SK-N-SH (cell line): ENCODE results near the gene IL3.

ENCODE experiments used
- CTCF ChIP-seq: fragments of 200-600 bp; sonication (generic); IDR thresholded peaks from 2 replicates; pipeline ENCODE4 v1.6.1; 2017; ENCODE audit warnings: antibody characterized with exemption, mild to moderate bottlenecking, moderate library complexity
- ELF1 ChIP-seq: IDR thresholded peaks from 2 replicates; pipeline ENCODE4 v1.4.0; 2012
- EP300 ChIP-seq, 2 experiments: IDR thresholded peaks; 2 replicates each; pipeline versions ENCODE4 v1.4.0 to v1.6.1; 2012; ENCODE audit warnings: borderline replicate concordance in 1 of 2, low read depth in 1 of 2, low read length in 1 of 2
- EZH2phosphoT487 ChIP-seq: fragments of 200-600 bp; sonication (generic); IDR thresholded peaks from 2 replicates; pipeline ENCODE4 v1.6.1; 2017; ENCODE audit warnings: low read depth, mixed run types, mild to moderate bottlenecking, antibody characterized with exemption, moderate library complexity, borderline replicate concordance
- FOXJ3 ChIP-seq: sonication (generic); formaldehyde crosslinking; IDR thresholded peaks from 2 replicates; pipeline ENCODE4 v1.5.1; 2020; ENCODE audit warnings: mild to moderate bottlenecking, missing genetic modification reagents
- FOXM1 ChIP-seq: IDR thresholded peaks from 2 replicates; pipeline ENCODE4 v1.4.0; 2012; ENCODE audit warnings: low read depth, mild to moderate bottlenecking
- GABPA ChIP-seq: IDR thresholded peaks from 2 replicates; pipeline ENCODE4 v1.4.0; 2012; ENCODE audit warnings: low read depth, mild to moderate bottlenecking
- MXI1 ChIP-seq: IDR thresholded peaks from 2 replicates; pipeline ENCODE4 v1.6.1; 2012; ENCODE audit warnings: mild to moderate bottlenecking, low read depth, low read length, improper control_type of control experiment
- SIN3A ChIP-seq: IDR thresholded peaks from 2 replicates; pipeline ENCODE4 v1.6.1; 2012; ENCODE audit warnings: low read depth, mild to moderate bottlenecking, low read length, moderate library complexity, borderline replicate concordance
- TAF1 ChIP-seq: IDR thresholded peaks from 2 replicates; pipeline ENCODE4 v1.6.1; 2012; ENCODE audit warnings: low read depth, mild to moderate bottlenecking, low read length, moderate library complexity, borderline replicate concordance
- TF ChIP-seq, protein P1 (sequence below): fragments of 150-350 bp; IDR thresholded peaks from 2 replicates; pipeline ENCODE4 v1.6.1; 2017; ENCODE audit warnings: antibody characterized with exemption, low read length, low read depth, borderline replicate concordance

GRCh38 chr5:132098621-132099020 lies 38.2 kb downstream of the IL3 start:
- TF ChIP-seq CTCF: no peak
- TF ChIP-seq, protein P1, sequence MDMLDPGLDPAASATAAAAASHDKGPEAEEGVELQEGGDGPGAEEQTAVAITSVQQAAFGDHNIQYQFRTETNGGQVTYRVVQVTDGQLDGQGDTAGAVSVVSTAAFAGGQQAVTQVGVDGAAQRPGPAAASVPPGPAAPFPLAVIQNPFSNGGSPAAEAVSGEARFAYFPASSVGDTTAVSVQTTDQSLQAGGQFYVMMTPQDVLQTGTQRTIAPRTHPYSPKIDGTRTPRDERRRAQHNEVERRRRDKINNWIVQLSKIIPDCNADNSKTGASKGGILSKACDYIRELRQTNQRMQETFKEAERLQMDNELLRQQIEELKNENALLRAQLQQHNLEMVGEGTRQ: no peak
- no peak for TF ChIP-seq FOXM1
- TF ChIP-seq TAF1: no peak
- no peak for TF ChIP-seq MXI1
- no peak for TF ChIP-seq FOXJ3 (CRISPR knock-in tag)
- TF ChIP-seq SIN3A: no peak
- no peak for TF ChIP-seq EZH2phosphoT487
- TF ChIP-seq EP300 (IDR thresholded peaks at IDR 0.05; ENCODE audit: borderline replicate concordance in 1 of 2, low read depth in 1 of 2, low read length in 1 of 2): no peak
- no peak for TF ChIP-seq GABPA
- no peak for TF ChIP-seq ELF1
